OCI-LY1 (cell line): ENCODE data around the gene GPR137B.

Source experiments
- CTCF ChIP-seq: fragments of 200-600 bp; sonication (generic), shearing (Covaris generic); IDR thresholded peaks from 2 replicates; pipeline ENCODE4 v1.5.1; 2017; ENCODE audit warnings: mild to moderate bottlenecking, antibody characterized with exemption, low read length, moderate library complexity, mixed read lengths
- EZH2 ChIP-seq: fragments of 200-600 bp; sonication (generic), shearing (Covaris generic); IDR thresholded peaks from 2 replicates; pipeline ENCODE4 v1.8.0; 2017; ENCODE audit warnings: borderline replicate concordance, mixed run types, mild to moderate bottlenecking, antibody characterized with exemption, low read length, moderate library complexity, mixed read lengths

DNA sequence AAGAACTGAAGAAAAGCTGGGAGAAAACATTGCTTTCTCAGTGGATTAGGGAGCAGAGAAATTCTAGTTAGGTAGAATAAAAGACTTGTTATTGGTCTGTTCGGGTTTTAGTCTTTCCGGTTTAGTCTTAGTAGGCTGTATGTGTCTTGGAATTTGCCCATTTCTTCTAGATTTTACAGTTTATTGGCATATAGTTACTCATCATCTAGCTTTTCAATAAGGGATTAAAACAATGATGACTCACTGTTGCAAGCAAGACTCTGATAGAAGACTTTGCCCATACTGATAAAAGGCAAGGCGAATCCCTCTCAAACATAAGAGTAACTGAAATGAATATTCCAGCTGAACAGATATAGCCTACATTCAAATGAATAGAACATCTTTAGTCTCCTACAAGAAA, 62.3 kb downstream of the GPR137B start:
- TF ChIP-seq CTCF: no peak
- no peak for TF ChIP-seq EZH2
